Measurements from ENCODE around the gene BABAM2. TPM values are rescaled to one million over a fixed set of nuclear protein-coding genes. Genes with fewer than 3 reads are reported as not detected.

BABAM2 gene
- total RNA-seq, 1 experiment from 2014 or later, result 43.5 TPM

DNA sequence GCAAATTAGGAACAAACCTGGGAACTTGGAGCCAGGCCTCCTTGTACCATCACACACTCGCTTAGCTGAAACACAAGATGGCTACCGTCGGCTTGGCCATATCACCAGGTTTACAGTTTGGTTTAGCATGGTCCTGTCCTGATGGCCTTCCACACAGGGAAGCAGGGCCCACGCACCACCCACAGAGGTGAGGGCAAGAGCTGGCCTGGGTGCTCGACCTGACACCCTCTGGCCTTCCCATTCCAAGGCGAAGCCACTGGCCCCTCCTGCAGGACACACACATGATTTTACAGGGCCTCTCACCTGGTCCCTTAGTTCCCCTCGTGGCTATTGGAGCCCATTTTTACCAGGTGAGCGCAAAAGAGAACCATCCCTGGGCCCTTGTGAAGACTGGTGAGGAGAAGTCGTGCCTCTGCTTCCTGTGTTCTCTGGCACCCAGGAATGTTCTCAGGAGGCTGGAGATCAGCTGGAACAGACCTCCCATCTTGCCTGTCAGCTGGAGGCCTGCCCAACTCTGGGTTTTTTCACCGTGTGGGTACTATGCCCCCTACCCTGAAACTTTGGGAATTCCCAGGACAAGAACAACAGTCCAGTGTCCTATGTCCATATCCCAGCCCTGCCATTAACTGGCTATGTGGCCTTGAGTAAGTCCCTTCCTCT, 449.1 kb downstream of the BABAM2 start:
- CTCF ChIA-PET, result interaction anchor here (0.5 kb wide), 1 partner anchor 50 kb away, joined by 3 read pairs; no protein-coding TSS in a partner anchor
- no peak for TF ChIP-seq CTCF (IDR thresholded peaks at IDR 0.05; ENCODE audit: unreplicated experiment)
- Mint-ChIP-seq H3K4me3 (ENCODE audit: low read depth, unreplicated experiment) (no peak overlapping the region), H3K4me1 (ENCODE audit: low read depth, unreplicated experiment) (peaks cover 15% of the 10 kb centered on the region), H3K9me3 (ENCODE audit: low read depth, unreplicated experiment) (no peaks in the 10 kb centered on the region), H3K36me3 (ENCODE audit: insufficient read depth, unreplicated experiment) (no peaks in the 10 kb centered on the region), H3K27me3 (ENCODE audit: unreplicated experiment) (no peaks in the 10 kb centered on the region), H3K27ac (ENCODE audit: unreplicated experiment) (no peak overlapping the region)
- intact Hi-C loops (cut with micrococcal nuclease; ENCODE audit: unreplicated experiment), result no loop called here
- no TSS peak for BruUV-seq (replicated peaks)
- no peak for DNase-seq

DNA sequence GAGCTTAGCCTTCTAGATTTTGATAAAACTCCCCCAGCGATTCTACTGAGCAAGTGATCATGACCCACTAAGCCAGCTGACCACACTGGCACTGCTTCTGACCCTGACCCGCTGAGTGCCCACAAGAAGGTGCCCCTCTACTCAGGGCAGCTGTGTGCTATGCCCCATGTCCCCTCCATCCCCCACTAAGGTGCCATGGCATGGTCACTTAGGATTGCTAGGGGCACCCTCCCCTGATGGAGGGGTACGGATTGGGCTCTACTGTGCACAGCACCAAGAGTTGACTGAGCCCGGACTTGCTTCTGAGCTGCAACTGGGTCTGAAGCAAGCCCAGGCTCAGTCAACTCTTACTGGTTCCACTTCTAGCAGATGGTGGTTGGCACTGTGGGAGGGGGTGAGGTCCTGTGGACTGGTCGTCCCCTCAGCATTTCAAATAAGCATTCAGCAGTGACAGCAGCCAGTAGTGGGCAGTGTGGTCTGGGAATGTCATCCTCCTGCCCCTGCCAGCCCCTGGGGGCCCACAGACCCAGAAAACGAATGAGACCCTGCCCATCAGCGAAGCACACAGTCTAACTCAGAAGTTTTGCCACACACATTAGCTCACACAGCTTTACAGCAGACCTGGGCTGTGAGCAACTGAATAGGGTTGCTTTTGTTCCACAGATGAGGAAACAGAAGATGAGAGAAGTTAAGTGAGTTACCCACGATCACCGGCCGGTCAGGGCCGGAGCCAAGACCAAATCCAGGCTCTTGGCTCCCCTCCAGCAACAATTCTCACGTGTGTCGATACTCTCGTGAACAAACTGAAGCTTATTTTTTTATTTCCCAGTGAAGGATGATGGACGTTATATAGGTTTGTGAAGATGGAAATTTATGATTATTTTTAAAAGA, 450.0 kb downstream of the BABAM2 start:
- Mint-ChIP-seq H3K4me3 (ENCODE audit: low read depth, unreplicated experiment) (no peak overlapping the region), H3K27ac (ENCODE audit: unreplicated experiment) (no peak overlapping the region), H3K9me3 (ENCODE audit: low read depth, unreplicated experiment) (no peaks in the 10 kb centered on the region), H3K27me3 (ENCODE audit: unreplicated experiment) (no peaks in the 10 kb centered on the region), H3K36me3 (ENCODE audit: insufficient read depth, unreplicated experiment) (no peaks in the 10 kb centered on the region), H3K4me1 (ENCODE audit: low read depth, unreplicated experiment) (peaks cover 15% of the 10 kb centered on the region)
- no TSS peak for BruUV-seq (replicated peaks)
- DNase-seq, result no peak
- CTCF ChIA-PET, result interaction anchor here (1.2 kb wide), 1 partner anchor 60 kb away, joined by 3 read pairs; no protein-coding TSS in a partner anchor
- no peak for TF ChIP-seq CTCF (IDR thresholded peaks at IDR 0.05; ENCODE audit: unreplicated experiment)
- intact Hi-C loops (cut with micrococcal nuclease; ENCODE audit: unreplicated experiment), result no loop called here

DNA sequence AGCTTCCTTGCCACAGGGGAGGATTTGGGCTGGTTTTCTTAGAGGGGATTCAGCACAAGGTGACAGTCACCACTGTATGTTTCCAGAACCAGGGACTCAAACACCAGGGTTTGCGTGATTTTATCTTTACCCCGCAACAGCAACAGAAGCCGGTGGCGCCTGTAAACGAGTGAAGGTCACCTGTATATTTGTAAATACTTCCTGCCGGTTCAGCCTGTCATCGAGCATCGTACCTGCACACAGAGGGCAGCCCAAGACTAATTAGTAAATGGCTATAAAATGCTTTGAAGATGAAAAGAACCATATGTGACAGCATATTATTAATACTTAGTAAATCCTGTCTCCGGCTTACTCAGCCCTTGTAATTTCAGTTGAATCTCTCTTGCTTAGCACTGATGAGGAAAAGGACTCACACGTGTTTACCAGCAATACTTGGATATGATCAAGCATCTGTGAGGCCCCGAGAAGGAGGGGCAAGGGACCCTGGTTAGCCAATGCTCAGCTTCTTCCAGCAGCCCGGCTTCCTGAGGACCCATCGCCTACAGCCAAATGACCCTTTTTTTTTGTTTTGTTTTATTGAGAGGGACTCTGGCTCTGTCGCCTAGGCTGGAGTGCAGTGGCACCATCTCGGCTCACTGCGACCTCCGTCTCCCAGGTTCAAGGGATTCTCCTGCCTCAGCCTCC, 450.8 kb downstream of the BABAM2 start:
- Mint-ChIP-seq H3K27me3 (ENCODE audit: unreplicated experiment) (no peaks in the 10 kb centered on the region), H3K27ac (ENCODE audit: unreplicated experiment) (no peak overlapping the region), H3K36me3 (ENCODE audit: insufficient read depth, unreplicated experiment) (no peaks in the 10 kb centered on the region), H3K9me3 (ENCODE audit: low read depth, unreplicated experiment) (no peaks in the 10 kb centered on the region), H3K4me1 (ENCODE audit: low read depth, unreplicated experiment) (peaks cover 15% of the 10 kb centered on the region), H3K4me3 (ENCODE audit: low read depth, unreplicated experiment) (no peak overlapping the region)
- intact Hi-C loops (cut with micrococcal nuclease; ENCODE audit: unreplicated experiment), result no loop called here
- TF ChIP-seq CTCF (IDR thresholded peaks at IDR 0.05; ENCODE audit: unreplicated experiment), result no peak
- no peak for DNase-seq
- CTCF ChIA-PET, result interaction anchor here (1.2 kb wide), 1 partner anchor 61 kb away, joined by 3 read pairs; no protein-coding TSS in a partner anchor
- BruUV-seq (replicated peaks), result TSS peak; percentile 14
